PC-9 (cell line): ENCODE results near the gene SEMA3B.

ENCODE experiments used
- EZH2 ChIP-seq: fragments of 200-600 bp; sonication (generic); IDR thresholded peaks from 2 replicates; pipeline ENCODE4 v1.8.0; 2017; ENCODE audit warnings: antibody characterized with exemption, low read depth
- TF ChIP-seq, protein P1 (sequence below): fragments of 200-600 bp; sonication (generic); conservative IDR thresholded peaks from 2 replicates; pipeline ENCODE4 v1.6.1; 2017; ENCODE audit warnings: mixed run types, antibody characterized with exemption, mild to moderate bottlenecking, moderate library complexity

DNA sequence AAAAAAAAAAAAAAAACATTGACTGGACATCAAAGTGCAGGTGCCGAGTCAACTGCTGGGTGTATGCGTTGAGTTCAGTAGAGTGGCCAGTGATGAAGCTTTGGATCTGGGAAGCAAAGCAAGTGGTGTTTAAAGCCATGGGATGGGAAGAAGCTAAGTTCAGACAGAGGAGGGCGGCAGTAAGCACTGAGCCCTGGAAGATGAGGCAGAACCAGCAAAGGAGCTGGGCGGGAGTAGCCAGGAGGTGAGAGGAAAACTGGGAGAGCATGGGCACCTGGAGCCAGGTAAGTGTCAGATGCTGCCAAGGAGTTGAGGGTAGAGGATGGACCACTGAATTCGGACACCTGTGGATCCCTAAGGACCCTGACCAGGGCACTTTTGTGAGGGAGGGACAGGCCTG, 44.3 kb upstream of the SEMA3B start:
- TF ChIP-seq, protein P1, sequence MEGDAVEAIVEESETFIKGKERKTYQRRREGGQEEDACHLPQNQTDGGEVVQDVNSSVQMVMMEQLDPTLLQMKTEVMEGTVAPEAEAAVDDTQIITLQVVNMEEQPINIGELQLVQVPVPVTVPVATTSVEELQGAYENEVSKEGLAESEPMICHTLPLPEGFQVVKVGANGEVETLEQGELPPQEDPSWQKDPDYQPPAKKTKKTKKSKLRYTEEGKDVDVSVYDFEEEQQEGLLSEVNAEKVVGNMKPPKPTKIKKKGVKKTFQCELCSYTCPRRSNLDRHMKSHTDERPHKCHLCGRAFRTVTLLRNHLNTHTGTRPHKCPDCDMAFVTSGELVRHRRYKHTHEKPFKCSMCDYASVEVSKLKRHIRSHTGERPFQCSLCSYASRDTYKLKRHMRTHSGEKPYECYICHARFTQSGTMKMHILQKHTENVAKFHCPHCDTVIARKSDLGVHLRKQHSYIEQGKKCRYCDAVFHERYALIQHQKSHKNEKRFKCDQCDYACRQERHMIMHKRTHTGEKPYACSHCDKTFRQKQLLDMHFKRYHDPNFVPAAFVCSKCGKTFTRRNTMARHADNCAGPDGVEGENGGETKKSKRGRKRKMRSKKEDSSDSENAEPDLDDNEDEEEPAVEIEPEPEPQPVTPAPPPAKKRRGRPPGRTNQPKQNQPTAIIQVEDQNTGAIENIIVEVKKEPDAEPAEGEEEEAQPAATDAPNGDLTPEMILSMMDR = no peak
- no peak for TF ChIP-seq EZH2
